HG03432 (cell line): ENCODE data around the gene SCO2.
"Not testable (repeated sequence)": the region's sequence is repeated elsewhere in the genome, so short reads cannot be mapped to it uniquely, and the experiment has no call there.

Experiments
- ATAC-seq: cut with Tn5 transposase; IDR thresholded peaks from one replicate; pipeline ENCODE4 v1.9.1; 2021; ENCODE audit warnings: mild to moderate bottlenecking, moderate library complexity; ENCODE audit not compliant: unreplicated experiment

The SCO2 gene

DNA sequence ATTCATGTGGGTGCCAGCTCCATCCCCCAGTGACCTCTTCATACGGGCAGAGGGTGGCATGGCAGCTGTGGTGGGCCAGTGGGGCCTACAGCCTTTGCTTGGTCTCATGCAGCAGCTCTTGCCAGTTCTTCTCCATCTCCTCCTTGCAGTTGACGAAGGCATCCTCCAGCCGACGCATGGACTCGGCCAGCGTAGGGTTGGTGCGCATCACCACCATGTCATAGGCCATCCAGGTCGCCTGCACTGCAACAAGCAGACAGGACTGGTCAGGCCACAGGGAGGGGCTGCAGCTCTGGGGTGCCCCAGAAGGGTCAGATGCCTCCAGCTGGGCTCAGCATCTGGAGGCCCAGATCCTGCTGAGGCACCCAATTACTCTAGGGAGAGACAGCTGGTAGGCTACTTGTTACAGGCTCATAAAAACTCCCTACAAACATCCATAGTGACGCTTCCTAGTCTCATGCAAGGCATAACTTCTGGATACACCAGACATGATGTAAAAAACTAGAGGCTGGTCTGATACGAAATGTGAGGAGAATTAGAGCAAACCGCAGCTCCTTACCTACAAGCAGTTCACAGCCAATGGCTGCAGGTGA lies 25.9 kb upstream of the SCO2 start:
- ATAC-seq: no peak

DNA sequence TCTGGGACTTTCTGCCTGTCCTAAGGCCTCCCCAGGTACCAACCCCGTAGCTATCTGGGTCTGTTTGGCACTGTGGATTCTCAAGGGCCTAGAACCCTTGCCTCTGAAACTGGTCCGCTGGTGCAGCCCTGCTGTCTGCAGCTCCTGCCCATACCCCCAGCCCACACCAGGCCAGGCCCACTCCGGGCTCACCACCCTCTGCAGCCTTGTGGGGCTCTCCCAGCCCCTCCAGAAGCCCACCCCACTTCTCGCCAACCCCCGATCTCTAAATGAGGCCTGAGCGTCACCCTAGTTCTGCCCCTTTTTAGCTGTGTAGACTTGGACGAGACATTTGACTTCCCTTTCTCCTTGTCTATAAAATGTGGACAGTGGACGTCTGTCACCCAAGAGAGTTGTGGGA lies 25.0 kb upstream of the SCO2 start:
- no peak for ATAC-seq

DNA sequence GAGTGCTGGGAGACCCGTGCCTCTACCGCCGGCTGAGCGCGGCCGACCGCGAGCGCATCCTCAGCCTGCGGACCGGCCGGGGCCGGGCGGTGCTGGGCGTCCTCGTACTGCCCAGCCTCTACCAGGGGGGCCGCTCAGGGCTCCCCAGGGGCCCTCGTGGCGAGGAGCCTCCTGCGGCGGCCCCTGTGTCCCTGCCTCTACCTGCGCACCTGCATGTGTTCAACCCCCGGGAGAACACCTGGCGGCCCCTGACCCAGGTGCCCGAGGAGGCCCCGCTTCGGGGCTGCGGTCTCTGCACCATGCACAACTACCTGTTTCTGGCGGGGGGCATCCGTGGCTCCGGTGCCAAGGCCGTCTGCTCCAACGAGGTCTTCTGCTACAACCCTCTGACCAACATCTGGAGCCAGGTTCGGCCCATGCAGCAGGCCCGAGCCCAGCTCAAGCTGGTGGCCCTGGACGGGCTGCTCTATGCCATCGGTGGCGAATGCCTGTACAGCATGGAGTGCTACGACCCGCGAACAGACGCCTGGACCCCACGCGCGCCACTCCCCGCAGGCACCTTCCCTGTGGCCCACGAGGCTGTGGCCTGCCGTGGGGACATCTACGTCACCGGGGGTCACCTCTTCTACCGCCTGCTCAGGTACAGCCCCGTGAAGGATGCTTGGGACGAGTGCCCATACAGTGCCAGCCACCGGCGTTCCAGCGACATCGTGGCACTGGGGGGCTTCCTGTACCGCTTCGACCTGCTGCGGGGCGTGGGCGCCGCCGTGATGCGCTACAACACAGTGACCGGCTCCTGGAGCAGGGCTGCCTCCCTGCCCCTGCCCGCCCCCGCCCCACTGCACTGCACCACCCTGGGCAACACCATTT lies 23.8 kb upstream of the SCO2 start:
- ATAC-seq: no peak

DNA sequence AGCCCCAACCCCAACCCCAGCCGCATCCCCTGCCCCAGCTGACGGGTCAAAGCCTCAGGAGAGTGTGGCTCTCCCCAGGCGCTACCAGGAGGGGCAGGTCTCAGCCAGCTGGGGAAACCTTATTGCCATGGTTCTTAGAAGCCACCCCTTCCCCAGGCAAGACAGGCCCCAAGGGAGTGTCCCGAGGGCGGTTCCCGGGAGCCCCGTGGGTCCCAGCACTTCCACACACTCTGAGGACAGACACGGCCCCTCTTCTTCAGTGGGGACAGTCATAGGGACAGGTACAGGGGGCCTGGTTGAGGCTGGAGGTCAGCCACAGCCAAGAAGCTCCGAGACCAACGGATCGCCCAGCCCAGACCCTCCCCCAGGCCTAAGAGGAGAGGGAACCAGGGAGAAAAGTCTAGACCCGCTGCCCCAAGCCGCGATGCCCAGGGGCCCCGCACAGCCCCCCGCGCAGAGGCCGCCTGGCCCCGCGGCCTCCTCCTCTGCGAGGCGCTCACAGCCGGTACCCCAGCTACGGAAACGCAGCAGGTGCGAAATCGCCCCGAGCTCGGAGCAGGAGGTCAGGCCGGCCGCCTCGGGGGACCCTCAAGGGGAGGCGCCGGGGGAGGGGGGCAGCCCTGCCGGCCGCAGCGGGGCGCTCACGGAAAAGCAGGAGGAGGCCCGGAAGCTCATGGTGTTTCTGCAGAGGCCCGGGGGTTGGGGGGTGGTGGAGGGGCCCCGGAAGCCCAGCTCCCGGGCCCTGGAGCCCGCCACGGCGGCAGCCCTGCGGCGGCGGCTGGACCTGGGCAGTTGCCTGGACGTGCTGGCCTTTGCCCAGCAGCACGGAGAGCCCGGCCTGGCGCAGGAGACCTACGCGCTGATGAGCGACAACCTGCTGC lies 22.9 kb upstream of the SCO2 start:
- ATAC-seq: no peak

DNA sequence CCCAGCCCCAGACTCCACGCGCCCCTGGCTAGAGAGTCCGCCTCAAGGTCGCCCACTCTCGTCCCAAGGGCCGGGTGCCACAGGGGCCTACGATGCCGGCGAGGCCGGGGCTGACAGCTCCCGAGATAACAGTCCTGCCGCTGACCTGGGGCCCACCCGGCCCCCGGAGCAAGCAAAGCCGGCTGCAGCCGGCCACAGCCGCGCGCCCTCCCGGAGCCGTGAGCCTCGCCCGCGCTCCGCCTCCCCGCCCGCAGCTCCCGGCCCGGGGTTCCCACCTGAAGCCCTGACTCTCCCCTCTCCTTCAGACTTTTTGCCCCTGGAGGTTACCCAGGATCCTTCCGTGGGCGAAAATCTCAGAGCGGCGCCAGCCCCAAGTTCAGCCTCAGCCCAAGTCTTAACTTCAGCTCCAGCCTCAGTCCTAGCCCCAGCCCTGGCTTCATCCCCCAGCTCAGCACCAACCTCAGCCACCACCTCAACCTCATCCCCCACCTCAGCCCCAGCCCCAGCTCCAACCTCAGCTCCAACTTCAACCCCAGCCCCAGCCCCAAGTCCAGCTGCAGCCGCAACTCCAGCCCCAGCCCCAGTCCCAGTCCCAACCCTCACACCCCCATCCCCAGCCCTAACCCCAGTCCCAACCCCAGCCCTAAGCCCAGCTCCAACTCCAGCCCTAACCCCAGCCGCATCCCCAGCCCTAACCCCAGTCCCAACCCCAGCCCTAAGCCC lies 22.0 kb upstream of the SCO2 start:
- no peak for ATAC-seq

DNA sequence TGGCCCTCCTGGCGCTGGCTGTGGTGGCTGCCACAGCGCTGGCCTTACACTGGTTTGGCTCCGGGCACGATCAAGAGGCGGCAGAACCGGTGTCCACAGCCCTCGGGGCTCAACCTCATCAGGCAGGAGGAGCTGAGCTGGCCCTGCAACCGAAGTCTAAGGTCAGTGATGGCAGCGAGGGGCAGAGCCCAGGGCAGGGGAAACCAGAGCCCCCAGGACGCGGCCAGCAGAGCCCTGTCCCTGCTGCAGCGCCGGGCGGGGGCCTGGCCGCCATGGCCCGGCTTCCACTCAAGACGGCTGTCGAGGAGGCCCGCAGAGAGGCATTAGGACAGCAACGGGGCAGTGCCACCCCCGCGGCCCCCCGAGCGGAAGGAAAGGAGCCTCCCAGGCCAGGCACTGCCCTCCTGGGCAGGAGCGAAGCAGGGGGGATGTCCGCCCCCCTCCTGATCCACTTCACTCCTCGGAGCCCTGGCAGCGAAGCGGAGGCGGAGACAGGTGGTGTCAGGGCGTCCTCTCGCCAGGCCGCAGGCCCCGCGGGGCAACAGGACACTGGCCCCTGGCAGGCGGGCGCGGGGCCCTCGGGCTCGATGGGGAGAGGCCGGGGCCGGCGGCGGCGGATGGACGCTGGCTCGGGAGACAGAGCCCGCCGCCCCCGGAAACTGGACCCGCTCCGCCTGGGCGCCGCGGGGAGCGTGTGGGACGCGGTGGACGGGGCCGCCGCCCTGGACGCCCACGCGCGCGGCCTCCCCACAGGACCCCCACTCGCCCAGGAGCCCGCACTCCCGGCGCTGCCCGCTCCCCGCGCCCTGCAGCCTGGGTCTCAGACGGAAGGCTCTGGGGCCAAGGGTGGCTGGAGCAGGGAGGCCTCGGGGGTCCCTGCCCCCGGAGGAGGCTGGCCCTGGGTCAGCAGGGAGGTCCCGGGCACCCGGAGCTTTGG lies 21.2 kb upstream of the SCO2 start:
- no peak for ATAC-seq

DNA sequence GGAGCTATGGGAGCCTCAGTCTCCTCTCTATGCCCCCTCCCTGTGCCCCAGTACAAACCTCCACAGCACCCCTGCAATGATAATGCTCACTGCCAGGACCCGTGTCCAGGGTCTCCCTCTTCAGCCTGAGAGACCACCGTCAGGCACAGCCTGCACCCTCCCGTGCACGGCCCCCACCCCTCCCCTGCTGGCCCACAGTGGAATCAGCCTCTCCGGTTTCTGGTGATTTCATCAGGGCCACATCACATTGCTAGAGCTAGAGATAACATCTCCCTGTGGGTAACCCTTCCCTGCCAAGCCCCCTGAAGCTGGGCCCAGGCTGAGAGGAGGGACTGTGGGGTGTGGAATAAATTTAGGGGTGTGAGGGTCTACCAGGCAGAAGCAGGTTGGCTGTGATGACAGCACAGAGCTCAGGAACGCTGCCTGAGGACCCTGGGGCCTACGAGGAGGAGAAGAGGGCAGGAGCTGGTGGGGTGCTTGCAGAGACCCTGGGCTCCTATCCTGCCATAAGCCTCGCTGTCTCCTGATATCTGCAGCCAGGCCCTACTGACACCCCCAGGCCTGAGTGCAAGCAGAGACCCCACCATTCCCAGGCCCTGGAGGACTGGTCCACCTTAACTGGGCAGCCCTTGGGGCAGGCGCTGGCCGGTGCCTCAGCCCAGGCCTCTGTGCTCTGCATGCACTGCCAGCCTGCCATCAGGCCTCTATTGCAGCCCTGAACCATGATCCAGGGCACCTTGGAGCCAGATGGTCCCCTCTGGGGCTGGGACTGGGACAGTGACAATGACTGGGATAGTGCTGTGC lies 20.3 kb upstream of the SCO2 start, which contains the start of gene KLHDC7B:
KLHDC7B (plus strand) TSS at position 378 of the 804 bp plus-strand sequence; CDS start at position 723, 345 bp downstream.
- ATAC-seq: no peak

DNA sequence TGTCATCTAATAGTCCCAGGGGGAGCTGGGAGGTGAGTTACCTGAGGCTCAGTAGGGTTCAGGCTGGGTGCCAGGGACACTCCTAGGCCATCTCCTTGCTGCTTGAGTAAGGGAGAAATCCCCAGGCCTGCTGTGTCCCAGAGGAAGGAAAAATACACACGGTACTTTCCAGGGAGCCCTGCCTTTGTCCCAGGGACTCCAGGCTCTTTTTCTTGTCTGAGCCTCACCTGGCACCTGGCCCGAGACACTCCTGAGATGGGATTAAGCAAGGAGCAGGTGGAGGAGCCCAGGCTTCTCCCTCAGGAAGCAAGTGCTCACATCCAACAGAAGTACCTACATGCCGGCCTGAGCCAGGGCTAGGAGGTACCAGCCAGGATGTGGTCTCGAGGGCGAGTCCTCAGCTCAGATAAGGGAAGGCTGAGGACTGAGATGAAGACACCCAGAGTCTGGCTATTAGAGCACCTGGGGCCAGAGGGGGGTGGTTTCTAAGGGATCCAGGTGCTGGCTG lies 19.4 kb upstream of the SCO2 start:
- ATAC-seq: no peak

DNA sequence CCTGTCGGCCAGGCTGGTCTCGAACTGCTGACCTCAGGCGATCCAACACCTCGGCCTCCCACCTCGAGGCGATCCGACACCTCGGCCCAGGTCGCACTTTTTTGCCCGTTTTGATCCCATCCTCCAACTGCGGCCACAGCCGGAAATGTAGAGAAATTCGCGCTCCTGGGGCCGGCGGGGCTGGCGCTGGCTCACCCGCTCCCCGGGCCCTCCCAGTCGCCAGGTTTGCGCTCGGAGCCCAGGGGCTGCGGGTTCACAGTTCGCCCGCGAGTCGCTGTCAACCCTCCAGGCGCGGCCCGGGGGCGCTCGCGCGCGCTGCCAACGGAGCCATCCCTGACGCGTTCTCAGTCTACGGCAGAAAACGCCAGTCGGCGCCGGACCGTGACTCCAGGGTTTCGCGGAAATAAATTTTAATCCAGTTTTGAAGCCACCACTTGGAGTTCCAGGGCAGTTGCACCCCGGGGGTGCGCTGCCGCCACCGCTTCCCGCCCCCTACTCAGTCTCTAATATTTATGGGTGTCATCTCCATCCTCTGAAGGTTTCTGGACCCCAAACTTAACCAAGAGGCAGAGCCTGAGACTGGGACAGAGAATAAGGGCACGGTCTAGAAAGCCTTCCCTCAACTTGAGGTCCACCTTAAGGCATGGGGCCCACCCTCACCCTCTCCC lies 18.8 kb upstream of the SCO2 start:
- ATAC-seq: no peak

DNA sequence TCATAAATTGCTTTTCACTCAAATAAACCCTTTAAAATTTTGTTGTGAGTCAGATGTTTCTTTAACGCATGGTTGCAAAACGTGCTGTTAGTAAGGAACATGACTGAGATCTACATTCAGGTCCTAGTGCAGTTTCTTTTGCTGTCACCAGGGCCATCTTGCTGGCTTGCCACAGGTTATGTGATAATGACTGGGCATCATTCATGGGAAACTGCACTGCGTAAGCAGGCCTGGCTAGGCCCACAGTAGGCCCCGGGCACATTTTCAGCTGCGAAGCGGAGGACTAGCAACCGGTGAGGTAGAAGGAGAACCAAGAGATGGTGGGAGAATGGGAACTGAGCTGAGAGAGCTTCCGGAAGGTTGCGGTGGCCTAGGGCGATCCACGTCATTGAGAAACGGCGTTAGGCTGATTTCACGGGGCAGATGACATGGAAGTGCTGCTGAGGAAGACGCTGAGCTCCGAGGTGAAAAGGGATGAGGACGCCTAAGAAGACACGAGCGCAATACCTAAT lies 17.1 kb upstream of the SCO2 start:
- ATAC-seq: no peak

DNA sequence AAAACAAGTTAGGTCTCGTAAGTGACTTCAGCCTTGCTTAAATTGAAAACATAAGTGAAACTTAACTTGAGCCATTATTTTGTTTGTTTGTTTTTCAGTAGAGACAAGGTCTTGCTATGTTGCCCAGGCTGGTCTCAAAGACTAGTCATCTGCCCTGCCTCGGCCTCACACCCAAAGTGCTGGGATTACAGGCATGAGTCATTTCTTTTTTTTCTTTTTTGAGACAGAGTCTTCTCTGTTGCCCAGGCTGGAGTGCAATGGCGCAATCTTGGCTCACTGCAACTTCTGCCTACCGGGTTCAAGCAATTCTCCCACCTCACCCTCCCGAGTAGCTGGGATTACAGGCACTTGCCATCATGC lies 16.2 kb upstream of the SCO2 start:
- not testable (repeated sequence) for ATAC-seq

DNA sequence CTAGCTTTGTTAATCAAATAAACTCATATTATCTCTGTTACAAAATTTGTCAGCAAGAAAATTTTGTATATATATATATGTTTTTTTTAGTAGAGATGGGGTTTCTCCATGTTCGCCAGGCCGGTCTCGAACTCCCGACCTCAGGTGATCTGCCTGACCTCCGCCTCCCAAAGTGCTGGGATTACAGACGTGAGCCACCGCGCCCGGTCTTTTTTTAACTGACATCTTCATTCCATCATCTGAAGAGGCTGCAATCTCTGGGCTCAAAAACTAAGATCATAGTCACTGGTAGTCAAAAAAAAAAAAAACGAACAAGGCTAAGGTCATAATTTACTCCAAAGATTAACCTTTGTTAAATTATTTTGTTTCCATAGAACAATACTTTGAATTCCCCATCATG lies 15.0 kb upstream of the SCO2 start:
- no peak for ATAC-seq

DNA sequence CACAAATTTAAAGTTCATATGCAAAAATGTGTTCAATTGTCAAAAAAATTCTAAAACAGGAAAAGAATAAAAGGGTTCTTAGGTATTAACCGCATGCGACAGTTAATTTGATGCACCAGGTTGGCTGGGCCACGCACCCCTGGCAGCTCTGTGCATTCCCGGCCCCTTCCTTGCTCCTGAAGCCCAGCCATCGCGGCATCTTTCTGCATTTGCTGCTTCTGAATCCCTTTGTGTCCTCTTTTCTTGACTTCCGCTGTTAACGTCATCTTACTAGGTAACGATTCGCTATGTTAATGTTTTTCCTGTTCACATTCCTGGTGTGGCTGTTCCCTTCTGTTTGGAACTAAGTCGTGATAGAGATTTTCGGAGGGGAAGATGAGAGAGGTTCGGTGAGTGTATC lies 12.4 kb upstream of the SCO2 start:
- ATAC-seq: no peak

DNA sequence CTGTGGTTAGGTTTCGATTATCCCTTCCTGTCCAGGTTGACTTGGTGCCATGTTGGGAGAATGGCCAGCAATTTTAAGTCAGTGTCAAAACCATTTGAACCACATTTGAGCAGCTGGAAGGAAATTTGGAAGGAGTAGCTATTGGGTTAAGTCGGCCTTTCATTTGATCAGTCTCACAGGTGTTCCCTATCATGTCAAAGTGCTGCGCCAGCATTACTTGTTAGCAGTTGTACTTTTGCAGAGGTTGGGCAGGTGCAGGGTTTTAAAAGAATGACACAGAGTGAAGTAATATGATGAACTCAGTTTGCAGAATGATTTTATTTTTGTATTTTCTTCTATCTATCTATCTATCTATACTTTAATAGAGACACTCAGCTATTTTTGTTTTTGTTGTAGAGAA lies 10.8 kb upstream of the SCO2 start:
- ATAC-seq: no peak

DNA sequence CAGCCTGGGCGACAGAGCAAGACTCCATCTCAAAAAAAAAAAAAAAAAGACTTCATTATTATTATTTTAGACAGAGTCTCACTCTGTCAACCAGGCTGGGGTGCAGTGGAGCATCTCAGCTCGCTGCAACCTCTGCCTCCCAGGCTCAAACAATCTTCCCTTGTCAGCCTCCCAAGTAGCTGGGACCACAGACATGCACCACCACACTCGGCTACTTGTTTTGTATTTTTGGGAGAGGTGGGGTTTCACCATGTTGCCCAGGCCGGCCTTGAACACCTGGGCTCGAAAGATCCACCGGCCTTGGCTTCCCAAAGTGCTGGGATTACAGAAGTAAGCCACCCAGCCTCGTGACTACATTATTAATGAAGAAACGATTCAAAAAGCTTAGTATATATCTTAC lies 9.7 kb upstream of the SCO2 start:
- no peak for ATAC-seq

DNA sequence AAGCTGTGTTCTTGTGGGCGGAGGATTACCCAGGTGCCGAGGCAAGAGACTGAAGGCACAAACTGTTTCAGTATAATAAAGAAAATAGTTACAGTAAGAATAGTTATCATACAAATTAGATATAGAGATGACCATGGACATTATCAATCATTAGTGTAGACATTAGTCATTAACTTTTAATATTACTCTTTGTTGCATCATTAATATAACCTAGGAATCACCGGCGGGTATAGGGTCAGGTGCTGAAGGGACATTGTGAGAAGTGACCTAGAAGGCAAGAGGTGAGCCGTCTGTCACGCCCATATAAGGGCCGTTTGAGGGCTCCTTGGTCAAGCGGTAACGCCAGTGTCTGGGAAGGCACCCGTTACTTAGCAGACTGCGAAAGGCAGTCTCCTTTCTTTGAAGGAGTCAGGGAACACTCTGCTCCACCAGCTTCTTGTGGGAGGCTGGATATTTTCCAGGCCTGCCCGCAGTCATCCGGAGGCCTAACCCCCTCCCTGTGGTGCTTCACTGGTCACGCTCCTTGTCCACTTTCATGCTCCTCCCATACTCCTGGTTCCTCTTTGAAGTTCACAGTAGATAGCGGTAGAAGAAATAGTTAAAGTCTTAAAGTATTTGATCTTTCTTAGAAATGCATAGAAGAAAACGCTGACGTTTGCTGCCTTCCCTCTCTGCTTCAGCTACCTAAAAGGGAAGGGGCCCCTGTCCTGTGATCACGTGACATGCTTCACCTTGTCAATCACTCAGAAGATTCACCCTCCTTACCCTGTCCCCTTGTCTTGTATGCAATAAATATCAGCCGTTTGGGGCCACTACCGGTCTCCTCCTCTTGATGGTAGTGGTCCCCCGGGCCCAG lies 8.7 kb upstream of the SCO2 start:
- ATAC-seq: not testable (repeated sequence)
